Neural cell (in vitro differentiated cells): ENCODE results near the gene NIPSNAP2. TPM values are rescaled to one million over a fixed set of nuclear protein-coding genes. Genes with fewer than 3 reads are reported as not detected.

ENCODE experiments used
- H2AFZ ChIP-seq: fragments of 200-600, 300-800 bp; sonication (generic), shearing (Covaris generic); 2 replicates; pipeline ENCODE4 v1.6.0; 2014; ENCODE audit warnings: low read depth, mild to moderate bottlenecking, antibody characterized with exemption, low read length, moderate library complexity
- H3F3A ChIP-seq: fragments of 200-600 bp; shearing (Covaris generic); 2 replicates; pipeline ENCODE4 v1.6.1; 2016; ENCODE audit warnings: mild to moderate bottlenecking, moderate library complexity, mixed read lengths, antibody characterized with exemption, low read length; ENCODE audit not compliant: insufficient read depth, poor library complexity, severe bottlenecking
- H3K27ac ChIP-seq: fragments of 200-600, 300-800 bp; sonication (generic), shearing (Covaris generic); 2 replicates; pipeline ENCODE4 v1.5.1; 2014; ENCODE audit warnings: mild to moderate bottlenecking, low read length, moderate library complexity
- H3K27me3 ChIP-seq: fragments of 300-800, 200-600 bp; sonication (generic), shearing (Covaris generic); 2 replicates; pipeline ENCODE4 v1.6.0; 2014; ENCODE audit warnings: mild to moderate bottlenecking, low read depth, low read length, moderate library complexity; ENCODE audit not compliant: insufficient read depth
- H3K36me3 ChIP-seq: fragments of 300-800, 200-600 bp; sonication (generic), shearing (Covaris generic); 2 replicates; pipeline ENCODE4 v1.5.1; 2014; ENCODE audit warnings: mild to moderate bottlenecking, antibody characterized with exemption, low read length, moderate library complexity; ENCODE audit not compliant: insufficient read depth
- H3K4me2 ChIP-seq: fragments of 300-800, 200-600 bp; sonication (generic), shearing (Covaris generic); 2 replicates; pipeline ENCODE4 v1.6.0; 2014; ENCODE audit warnings: mild to moderate bottlenecking, low read length
- H3K4me3 ChIP-seq: fragments of 300-800, 200-600 bp; sonication (generic), shearing (Covaris generic); 2 replicates; pipeline ENCODE4 v1.5.1; 2014; ENCODE audit warnings: mild to moderate bottlenecking, low read length, moderate library complexity
- H3K79me2 ChIP-seq: fragments of 200-600 bp; shearing (Covaris generic); replicated peaks from 2 replicates; pipeline ENCODE4 v1.6.0; 2014; ENCODE audit warnings: mild to moderate bottlenecking, low read length, moderate library complexity; ENCODE audit not compliant: insufficient read depth
- H3K9ac ChIP-seq: fragments of 300-800, 200-600 bp; sonication (generic), shearing (Covaris generic); 2 replicates; pipeline ENCODE4 v1.6.1; 2016; ENCODE audit warnings: mild to moderate bottlenecking, low read length, mixed read lengths
- H3K9me2 ChIP-seq: fragments of 200-600 bp; shearing (Covaris generic); 2 replicates; pipeline ENCODE4 v1.6.1; 2016; ENCODE audit warnings: mild to moderate bottlenecking, low read length, mixed read lengths; ENCODE audit not compliant: insufficient read depth
- H3K9me3 ChIP-seq: fragments of 200-600, 300-800 bp; sonication (generic), shearing (Covaris generic); 2 replicates; pipeline ENCODE4 v1.6.1; 2016; ENCODE audit warnings: mild to moderate bottlenecking, mixed run types, low read length, moderate library complexity, mixed read lengths
- H4K20me1 ChIP-seq: fragments of 200-600 bp; shearing (Covaris generic); 2 replicates; pipeline ENCODE4 v1.6.1; 2016; ENCODE audit warnings: mild to moderate bottlenecking, mixed run types; ENCODE audit not compliant: insufficient read depth
- CTCF ChIP-seq: fragments of 450-650 bp; IDR thresholded peaks from 2 replicates; pipeline ENCODE4 v1.5.1; 2014; ENCODE audit warnings: antibody characterized with exemption, mild to moderate bottlenecking, moderate library complexity; ENCODE audit not compliant: poor library complexity, severe bottlenecking
- EP300 ChIP-seq: fragments of 450-650 bp; conservative IDR thresholded peaks from 2 replicates; pipeline ENCODE4 v1.6.1; 2014; ENCODE audit warnings: antibody characterized with exemption, mild to moderate bottlenecking, moderate library complexity; ENCODE audit not compliant: poor library complexity, severe bottlenecking
- EZH2 ChIP-seq: fragments of 200-600, 300-800 bp; shearing (Covaris generic), sonication (generic); IDR thresholded peaks from 2 replicates; pipeline ENCODE4 v1.6.1; 2014; ENCODE audit warnings: antibody characterized with exemption, low read length, borderline replicate concordance, mild to moderate bottlenecking; ENCODE audit not compliant: insufficient read depth, poor library complexity, severe bottlenecking
- MXI1 ChIP-seq: fragments of 450-650 bp; conservative IDR thresholded peaks from 2 replicates; pipeline ENCODE4 v1.6.1; 2014; ENCODE audit warnings: antibody characterized with exemption, mild to moderate bottlenecking; ENCODE audit not compliant: poor library complexity, severe bottlenecking
- POLR2AphosphoS5 ChIP-seq: IDR thresholded peaks from 2 replicates; pipeline ENCODE4 v1.6.1; 2012
- RAD21 ChIP-seq: fragments of 450-650 bp; conservative IDR thresholded peaks from 2 replicates; pipeline ENCODE4 v1.6.1; 2014; ENCODE audit warnings: antibody characterized with exemption, mild to moderate bottlenecking, moderate library complexity
- REST ChIP-seq: IDR thresholded peaks from 2 replicates; pipeline ENCODE4 v1.6.1; 2012; ENCODE audit warnings: borderline replicate concordance
- SMC3 ChIP-seq: fragments of 450-650 bp; conservative IDR thresholded peaks from 2 replicates; pipeline ENCODE4 v1.6.1; 2014; ENCODE audit warnings: antibody characterized with exemption, mild to moderate bottlenecking, moderate library complexity; ENCODE audit not compliant: poor library complexity
- TAF1 ChIP-seq: IDR thresholded peaks from 2 replicates; pipeline ENCODE4 v1.6.1; 2012; ENCODE audit warnings: low read depth
- polyA plus RNA-seq: library from polyadenylated mRNA; depleted of rRNA; stranded (reverse); fragments of >200 nt; gene quantifications from 2 replicates; pipeline ENCODE4 v1.2.3, GENCODE V29; 2014

The NIPSNAP2 gene
- polyA plus RNA-seq, 1 donor from 2014 or later = 87.0 TPM

GRCh38 chr7:55953707-55954475, 10.5 kb upstream of the NIPSNAP2 start:
- no peak overlapping the region for H3K4me2 ChIP-seq
- H3K36me3 ChIP-seq = no peaks in the 10 kb centered on the region
- no peak overlapping the region for H3K9ac ChIP-seq
- no peaks in the 10 kb centered on the region for H3K9me3 ChIP-seq
- no peak overlapping the region for H2AFZ ChIP-seq
- peaks cover 8% of the 10 kb centered on the region for H3K79me2 ChIP-seq
- H3K9me2 ChIP-seq = no peaks in the 10 kb centered on the region
- no peaks in the 10 kb centered on the region for H3F3A ChIP-seq
- no peaks in the 10 kb centered on the region for H3K27me3 ChIP-seq
- TF ChIP-seq TAF1 (no peak), SMC3 (no peak), CTCF (no peak), REST (no peak), RAD21 (no peak), MXI1 (no peak), POLR2AphosphoS5 (no peak), EZH2 (no peak), EP300 (no peak)
- H3K27ac ChIP-seq = no peak overlapping the region
- H3K4me3 ChIP-seq = no peak overlapping the region
- no peaks in the 10 kb centered on the region for H4K20me1 ChIP-seq

- TF ChIP-seq RAD21 (no peak), EP300 (no peak), EZH2 (no peak), SMC3 (no peak), MXI1 (no peak), TAF1 (no peak), POLR2AphosphoS5 (no peak), CTCF (no peak), REST (no peak)
- H3K27me3 ChIP-seq = no peaks in the 10 kb centered on the region
- no peaks in the 10 kb centered on the region for H3F3A ChIP-seq
- no peak overlapping the region for H3K27ac ChIP-seq
- no peak overlapping the region for H3K9ac ChIP-seq
- no peaks in the 10 kb centered on the region for H3K9me2 ChIP-seq
- H3K4me3 ChIP-seq = no peak overlapping the region
- H4K20me1 ChIP-seq = no peaks in the 10 kb centered on the region
- H3K36me3 ChIP-seq = no peaks in the 10 kb centered on the region
- no peak overlapping the region for H3K4me2 ChIP-seq
- no peaks in the 10 kb centered on the region for H3K9me3 ChIP-seq
- peaks cover 4% of the 10 kb centered on the region for H3K79me2 ChIP-seq
- no peak overlapping the region for H2AFZ ChIP-seq
These were observed 7.2 kb upstream of the NIPSNAP2 start for GRCh38 chr7:55957190-55957589.
